PC-3 (cell line): Measurements from ENCODE around the gene VPS37C.

ENCODE experiments used
- EZH2 ChIP-seq: fragments of 300-600 bp; sonication (generic); IDR thresholded peaks from one replicate; pipeline ENCODE4 v1.6.1; 2017; ENCODE audit warnings: antibody characterized with exemption, mild to moderate bottlenecking, low read length; ENCODE audit not compliant: unreplicated experiment
- EZH2phosphoT487 ChIP-seq: fragments of 300-600 bp; sonication (generic); IDR thresholded peaks from 2 replicates; pipeline ENCODE4 v1.6.1; 2018; ENCODE audit warnings: mild to moderate bottlenecking, antibody characterized with exemption, low read length, borderline replicate concordance
- TF ChIP-seq, protein P1 (sequence below): fragments of 300-600 bp; sonication (generic); conservative IDR thresholded peaks from 2 replicates; pipeline ENCODE4 v1.5.1; 2017; ENCODE audit warnings: antibody characterized with exemption, low read depth, mild to moderate bottlenecking, low read length

DNA sequence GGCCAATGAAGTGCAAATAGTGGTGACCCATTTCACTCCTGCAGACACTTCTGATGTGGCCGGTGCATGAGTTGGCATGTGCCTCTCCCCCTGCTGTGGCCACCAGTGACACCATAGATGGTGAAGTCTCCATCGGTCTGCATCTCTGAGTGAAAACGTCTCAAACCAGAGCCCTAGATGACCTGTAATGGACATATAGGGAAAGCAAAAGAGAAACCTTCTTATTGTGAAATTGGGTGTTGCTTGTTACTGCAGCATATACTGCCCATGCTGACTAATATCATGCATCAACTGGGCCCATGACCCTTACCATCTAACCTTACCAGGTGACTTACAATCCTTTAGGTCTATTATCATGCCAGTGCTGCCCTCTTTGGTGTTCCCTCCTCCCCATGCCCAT, 11.7 kb upstream of the VPS37C start:
- TF ChIP-seq, protein P1, sequence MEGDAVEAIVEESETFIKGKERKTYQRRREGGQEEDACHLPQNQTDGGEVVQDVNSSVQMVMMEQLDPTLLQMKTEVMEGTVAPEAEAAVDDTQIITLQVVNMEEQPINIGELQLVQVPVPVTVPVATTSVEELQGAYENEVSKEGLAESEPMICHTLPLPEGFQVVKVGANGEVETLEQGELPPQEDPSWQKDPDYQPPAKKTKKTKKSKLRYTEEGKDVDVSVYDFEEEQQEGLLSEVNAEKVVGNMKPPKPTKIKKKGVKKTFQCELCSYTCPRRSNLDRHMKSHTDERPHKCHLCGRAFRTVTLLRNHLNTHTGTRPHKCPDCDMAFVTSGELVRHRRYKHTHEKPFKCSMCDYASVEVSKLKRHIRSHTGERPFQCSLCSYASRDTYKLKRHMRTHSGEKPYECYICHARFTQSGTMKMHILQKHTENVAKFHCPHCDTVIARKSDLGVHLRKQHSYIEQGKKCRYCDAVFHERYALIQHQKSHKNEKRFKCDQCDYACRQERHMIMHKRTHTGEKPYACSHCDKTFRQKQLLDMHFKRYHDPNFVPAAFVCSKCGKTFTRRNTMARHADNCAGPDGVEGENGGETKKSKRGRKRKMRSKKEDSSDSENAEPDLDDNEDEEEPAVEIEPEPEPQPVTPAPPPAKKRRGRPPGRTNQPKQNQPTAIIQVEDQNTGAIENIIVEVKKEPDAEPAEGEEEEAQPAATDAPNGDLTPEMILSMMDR = no peak
- TF ChIP-seq EZH2phosphoT487 = no peak
- no peak for TF ChIP-seq EZH2
